ENCODE measurements around the gene TCAP.

- TF ChIP-seq CTCF (IDR thresholded peaks at IDR 0.05; ENCODE audit: low read depth, low read length, poor library complexity, severe bottlenecking) (no peak), EZH2phosphoT487 (IDR thresholded peaks at IDR 0.05; ENCODE audit: borderline replicate concordance, low read length) (no peak)
These were observed 32.8 kb downstream of the TCAP start for GRCh38 chr17:39697961-39698360.

All from DOHH2 (cell line).